ENCODE data around the gene TNPO3.

The TNPO3 gene

DNA sequence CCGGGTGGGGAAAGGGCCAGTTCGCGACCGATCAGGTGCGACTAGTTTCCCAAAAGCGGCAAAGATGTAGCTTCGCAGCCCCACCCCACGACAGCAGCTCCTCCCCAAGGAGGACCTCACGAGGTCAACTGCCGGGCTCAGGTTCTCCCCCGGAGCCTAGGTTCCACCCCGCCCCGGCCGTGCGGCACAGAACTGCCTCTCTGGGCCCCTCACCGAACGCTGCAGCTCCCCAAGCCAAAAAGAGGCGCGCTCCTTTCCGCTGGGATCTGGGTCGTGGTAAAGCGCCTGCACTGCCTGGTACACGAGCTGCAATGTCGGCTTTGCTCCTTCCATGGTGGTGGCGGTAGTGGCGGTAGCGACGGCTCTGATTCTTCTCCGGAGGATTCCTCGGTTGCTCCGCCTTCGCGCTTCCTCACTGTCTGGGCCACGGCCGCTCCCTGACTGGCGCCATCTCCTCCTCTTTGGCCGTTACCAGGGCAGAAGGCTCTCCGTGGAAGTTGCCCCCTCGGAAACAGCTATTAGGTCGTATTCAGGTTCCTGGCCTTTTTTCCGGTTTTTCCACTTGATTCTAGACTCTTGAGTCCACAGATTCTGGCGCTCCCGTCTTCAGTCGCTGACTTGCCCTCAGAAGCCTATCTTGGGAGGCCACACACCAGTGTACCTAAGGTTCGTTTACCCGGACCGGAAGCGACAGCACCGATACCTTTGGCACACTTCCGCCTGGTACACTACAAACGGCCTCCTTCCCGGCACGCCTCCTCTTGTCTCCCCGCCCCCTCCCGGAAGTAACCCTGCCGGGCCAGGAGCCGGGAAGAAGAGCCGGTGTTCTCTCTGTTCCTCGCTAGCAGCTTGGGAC is at the start of gene TNPO3:
Gene TNPO3, minus strand, starts transcription at position 674 of the 856 bp plus-strand sequence. Its CDS starts 341 bp downstream, at position 333.
- DNase-seq, result peak; percentile 89

DNA sequence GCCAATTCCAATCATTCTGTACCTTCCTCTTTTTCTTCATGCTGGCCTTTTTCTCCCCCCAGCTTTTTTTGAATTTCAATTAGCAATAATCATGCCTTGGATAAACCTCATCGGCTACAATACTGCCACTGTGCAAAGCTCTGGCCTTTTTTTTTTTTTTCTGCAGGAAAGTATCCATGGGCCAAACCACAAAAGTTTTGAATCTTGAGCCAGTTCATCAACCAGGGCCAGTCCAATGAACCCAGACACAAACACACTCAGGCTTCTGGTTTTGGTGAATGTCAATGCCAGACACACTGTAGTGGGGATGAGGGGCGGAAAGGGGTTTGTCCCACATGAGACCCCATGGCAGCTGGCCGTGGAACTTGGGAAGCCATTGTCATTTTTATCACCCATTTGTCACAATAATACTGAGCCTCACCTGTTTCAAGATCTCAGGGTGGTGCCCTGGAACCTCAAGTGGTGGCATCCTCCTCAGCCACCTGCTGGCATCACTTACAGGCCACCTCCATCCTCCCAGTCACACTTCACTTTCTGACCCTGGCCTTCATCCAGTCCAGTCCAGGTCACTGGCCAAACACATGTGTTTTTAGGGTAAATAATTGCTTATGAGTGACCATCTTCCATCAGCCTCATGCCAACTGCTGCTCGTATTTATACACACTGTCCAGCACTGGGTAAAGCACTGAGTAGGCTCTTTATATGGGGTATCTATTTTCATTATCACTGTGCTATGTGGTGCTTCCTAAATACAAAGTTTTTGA is 48.8 kb upstream of the TNPO3 start:
- DNase-seq, result no peak

DNA sequence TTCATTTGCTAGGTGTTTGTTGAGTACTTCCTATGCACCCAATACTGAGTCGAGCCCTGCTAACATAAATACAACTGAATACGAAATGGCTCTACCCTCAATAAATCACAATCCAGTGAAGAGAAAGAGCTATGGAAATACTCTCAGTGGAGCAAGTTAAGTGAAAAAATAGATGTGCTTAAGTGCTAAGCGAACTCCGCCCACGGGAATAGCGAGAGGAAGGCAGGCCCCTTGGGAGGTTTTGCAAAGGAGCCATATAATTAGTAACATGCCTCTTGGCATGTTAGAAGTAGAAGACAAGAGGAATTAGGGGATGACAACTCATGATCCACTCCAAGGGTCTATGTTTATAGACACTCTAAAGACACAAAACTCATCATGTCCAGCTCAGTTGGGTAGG is 46.8 kb upstream of the TNPO3 start:
- no peak for DNase-seq

DNA sequence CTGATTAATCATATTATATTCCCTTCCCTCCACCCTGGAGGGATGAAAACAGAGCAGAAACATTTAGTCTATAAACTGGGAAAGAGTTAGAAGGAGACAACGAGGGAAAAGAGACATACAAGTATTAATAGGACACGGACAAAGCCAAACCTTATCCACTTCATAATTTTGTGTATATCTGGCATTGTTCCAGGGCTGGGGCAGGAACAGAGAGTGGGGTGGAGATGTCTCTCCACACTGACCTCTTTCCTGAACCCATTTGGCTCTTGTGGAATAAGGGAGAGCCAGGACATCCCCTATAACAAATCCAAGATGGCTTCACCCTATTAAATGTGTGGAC is 45.9 kb upstream of the TNPO3 start:
- DNase-seq, result no peak

DNA sequence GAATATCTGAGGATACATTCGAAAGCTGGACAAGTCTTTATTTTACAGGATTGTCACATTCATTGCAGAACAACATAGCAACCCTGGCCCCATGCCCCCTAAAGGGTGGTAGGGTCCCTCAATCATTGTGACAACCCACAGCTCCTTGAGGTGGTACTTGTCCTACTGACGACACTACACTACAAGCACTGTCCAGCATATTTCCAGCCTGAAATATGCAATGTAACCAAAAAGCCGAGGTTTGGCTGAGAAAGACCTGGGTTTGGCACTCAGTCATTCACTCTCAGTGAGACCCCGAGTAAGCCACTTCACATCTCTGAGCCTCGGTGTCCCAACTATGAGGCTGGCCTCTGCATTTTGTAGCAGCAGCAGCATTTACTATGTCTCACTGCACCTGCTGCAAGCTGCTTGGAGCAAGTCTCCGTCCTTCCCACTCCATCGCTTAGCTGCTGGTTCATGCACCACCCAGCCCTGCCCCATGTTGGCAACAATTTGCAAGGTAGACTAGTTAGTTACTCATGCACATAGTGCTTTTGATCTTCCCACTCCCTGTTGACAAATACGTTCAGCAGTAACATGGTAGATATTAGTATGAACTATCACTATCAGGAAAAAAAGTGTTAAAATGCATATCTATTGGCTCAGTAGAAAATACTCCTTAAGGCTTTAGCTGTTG is 43.6 kb upstream of the TNPO3 start:
- no peak for DNase-seq

DNA sequence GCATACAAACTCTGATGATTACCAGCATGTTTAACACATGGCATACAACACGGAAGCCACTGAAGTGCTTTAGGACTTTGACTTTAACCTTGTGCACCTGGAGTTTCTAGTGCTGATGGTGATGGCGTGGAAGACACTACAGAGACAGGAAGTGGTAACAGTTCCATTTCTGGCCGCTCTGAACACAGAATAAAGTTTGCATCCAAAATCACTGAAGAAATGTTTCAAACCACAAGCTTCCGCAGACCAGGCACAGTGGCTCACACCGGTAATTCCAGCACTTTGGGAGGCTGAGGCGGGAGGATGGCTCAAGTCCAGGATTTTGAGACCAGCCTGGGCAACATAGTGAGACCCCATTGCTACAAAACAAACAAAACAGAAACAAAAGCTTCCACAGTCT is 40.3 kb upstream of the TNPO3 start:
- peak; percentile 16 for DNase-seq

DNA sequence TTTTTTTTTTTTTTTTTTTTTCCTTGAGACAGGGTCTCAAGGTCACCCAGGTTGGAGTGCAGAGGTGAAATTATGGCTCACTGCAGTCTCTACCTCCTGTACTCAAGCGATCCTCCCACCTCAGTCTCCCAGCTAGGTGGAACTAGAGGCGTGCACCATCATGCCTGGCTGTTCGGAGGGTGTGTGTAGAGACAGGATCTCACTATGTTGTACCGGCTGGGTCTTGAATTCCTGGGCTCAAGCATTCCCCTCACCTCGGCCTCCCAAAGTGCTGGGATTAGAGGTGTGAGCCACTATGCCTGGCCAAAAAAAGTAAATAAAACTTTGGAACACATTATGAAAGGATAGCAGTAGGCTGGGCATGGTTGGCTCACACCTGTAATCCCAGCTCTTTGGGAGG is 39.6 kb upstream of the TNPO3 start:
- no peak for DNase-seq

DNA sequence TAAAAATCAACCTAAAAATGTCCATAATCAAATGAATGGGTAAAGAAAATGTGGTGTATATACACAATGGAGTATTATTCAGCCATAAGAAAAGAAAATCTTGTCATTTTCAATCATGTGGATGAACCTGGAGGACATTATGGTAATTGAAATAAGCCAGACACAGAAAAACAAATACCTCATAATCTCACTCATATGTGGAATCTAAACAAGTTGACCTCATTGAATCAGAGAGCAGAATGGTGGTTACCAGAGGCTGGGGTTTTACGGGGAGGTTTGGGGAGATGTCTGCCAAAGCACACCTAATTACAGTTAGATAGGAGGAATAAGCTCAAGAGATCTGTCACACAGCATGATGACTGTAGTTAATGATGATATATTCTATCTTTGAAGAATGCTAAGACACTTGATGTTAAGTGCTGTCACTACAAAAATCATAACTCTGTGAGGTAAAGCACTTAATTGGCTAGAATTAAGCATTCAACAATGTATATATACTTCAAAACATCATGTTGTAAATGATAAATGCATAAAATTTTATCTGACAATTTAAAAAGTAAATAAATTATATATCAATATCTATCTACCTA is 39.1 kb upstream of the TNPO3 start:
- no peak for DNase-seq

DNA sequence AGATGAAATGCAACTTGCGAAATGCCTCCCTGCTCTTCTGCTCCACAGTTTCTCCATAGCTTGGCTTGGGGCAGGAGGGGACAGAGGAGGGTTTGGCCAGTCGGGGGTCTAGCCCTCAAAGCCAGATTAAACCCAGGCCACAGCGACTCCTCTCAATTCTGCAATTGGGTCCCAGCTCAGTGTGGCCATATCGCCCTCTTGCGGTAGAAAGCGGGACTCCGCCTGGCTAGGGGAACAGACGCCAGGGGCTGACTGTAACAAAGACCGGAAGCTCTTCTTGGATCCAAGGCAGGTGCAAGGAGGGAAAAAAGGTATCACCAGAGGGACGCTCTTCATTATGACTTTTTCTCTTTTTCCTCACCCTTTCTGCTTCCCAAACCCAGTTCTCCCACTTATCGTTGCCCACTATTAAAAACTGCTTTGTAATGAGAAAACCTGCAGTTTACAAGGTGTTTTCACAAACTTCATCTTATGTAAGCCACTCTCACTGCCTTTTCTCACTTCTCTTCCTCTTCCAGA is 36.6 kb upstream of the TNPO3 start:
- DNase-seq, result peak; percentile 86

DNA sequence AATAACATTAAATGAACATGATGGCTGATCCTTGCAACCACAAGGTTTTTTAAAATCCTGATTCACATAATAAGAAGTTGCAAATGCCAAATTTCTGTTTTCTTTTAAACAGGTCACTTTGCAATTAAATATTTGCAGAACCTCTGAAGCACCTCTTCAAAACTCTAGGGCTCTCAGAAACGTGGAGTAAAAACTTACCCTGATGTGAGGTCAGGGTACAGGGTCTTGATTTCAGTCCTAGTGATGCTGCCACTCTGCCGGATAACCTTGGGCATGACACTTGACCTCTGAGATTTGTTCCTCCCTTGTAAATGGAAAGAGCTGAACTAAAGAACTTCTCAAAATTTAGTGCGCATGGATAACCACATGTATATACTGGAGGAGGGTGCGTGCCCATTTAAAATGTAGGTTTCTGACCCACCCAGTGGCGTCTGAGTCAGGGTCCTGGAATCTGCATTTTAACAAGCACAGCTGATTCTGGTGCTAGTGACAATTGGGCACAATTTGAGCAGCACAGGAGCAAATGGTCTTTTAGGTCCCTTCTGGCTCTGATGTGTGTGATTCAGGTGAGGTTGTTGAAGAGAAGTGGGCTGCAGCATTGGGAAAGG is 35.5 kb upstream of the TNPO3 start:
- no peak for DNase-seq

DNA sequence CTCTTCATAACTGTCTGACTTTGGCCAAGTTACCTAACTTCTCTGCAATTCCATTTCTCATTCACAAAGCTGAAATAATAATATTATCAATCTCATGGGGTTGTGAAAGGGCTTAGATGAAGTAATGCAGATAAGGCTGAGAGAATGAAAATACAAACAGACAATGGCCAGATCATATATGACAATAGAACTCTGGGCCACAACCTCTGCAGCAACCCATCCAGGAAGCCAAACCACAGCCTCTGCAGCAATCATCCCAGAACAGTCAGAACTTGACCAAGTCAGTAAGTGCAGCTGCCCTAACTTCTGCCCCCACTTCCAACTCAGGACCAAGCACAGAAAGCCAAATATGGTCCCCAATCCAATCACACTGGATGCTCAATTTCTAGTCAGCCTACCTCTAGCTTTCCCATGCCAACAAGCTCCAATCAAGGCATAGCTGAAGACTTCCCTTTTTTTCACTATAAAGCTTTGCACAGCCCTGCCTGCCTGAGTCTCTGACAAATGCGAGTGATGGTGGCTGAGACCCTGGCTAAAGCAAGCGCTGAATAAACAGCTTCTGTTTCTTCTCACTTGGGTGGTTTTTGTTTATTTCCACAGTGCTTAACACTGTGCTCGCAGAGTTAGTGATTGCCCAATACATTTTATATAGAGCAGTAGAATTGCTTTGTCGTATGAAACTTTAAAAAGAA is 34.8 kb upstream of the TNPO3 start:
- no peak for DNase-seq

DNA sequence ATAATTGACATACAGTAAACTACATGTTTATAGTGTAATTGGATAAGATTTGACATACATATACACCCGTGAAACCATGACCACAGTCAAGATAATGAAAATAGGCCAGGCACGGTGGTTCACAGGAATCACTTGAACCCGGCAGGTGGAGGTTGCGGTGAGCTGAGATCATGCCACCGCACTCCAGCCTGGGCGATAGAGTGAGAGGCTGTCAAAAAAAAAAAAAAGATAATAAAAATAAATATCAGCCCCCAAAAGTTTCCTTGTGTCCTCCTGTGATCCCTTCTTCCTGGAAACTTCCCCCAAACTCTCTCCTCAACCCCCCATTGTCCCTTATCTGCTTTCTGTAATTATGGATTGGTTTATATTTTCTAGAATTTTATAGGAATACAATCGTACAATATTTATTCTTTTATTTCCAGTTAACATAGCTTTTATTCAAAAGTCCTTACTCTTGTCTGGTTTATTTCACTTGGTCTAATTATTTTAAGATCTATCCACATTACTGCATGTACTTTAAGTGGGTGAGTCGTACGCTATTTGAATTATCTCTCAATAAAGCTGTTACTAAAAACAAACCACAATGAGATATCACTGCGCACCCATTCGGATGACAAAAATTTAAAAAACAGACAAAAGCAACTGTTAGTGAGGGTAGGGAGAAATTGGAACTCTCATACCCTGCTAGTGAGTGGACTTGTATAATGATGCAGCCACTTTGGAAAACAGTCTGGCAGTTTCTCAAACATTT is 30.1 kb upstream of the TNPO3 start:
- no peak for DNase-seq

DNA sequence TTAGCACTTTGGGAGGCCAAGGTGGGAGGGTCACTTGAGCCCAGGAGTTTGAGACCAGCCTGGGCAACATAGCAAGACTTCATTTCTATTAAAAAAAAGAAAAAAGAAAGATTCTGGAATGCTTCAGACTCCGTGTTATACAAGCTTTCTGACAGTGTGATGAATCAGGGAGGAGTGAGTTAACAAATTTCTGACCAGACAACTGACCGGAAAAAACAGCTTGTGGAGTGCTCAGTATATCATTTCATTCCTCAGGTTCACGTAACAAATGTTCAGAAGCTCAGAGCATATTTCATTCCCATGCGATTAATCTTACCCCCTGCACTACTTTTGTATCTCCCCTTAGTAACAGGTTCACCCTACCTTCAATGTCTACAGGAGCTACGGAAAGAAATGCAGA is 28.6 kb upstream of the TNPO3 start:
- no peak for DNase-seq

DNA sequence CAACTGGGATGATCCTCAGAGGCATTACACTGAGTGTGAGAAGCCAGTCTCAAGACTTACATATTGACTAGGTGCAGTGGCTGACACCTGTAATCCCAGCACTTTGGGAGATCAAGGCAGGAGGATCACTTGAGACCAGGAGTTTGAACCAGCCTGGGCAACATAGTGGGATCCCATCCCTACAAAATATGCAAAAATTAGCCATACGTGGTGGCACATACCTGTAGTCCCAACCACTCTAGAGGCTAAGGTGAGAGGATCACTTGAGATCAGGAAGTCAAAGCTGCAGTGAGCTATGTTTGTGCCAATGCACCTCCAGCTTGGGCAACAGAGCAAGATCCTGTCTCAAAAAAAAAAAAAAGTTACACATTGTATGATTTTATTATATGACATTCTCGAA is 23.5 kb upstream of the TNPO3 start:
- DNase-seq, result no peak

DNA sequence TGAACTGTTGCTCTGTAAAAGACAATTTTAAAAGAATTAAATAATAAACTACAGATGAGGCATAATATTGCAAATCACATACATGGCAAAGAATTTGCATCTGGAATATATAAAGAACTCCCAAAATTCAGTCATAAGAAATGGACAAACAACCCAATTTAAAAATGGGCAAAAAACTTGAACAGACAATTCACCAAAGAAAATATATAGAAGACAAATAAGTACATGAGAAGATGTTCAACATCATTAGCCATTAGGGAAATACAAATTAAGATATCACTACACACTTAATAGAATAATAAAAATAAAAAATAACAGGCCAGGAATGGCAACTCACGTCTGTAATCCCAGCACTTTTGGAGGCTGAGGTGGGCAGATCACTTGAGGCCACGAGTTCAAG is 22.0 kb upstream of the TNPO3 start:
- no peak for DNase-seq

DNA sequence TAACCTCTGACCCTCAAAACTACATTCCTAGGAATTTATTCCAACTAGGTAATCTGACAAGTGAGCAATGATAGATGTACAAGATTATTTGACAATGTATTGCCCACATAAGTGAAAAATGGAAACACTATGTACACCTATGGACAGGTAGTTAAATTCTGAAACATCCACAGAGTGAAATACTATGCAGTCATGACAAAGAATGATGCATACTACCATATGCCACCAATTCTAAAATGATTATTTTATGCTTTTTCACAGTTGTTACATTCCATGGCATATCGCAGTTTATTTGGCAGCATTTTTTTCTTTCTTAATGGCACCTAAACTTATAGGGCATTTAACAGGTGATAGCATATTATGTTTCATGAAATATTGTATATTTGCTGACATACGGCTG is 20.1 kb upstream of the TNPO3 start:
- no peak for DNase-seq

DNA sequence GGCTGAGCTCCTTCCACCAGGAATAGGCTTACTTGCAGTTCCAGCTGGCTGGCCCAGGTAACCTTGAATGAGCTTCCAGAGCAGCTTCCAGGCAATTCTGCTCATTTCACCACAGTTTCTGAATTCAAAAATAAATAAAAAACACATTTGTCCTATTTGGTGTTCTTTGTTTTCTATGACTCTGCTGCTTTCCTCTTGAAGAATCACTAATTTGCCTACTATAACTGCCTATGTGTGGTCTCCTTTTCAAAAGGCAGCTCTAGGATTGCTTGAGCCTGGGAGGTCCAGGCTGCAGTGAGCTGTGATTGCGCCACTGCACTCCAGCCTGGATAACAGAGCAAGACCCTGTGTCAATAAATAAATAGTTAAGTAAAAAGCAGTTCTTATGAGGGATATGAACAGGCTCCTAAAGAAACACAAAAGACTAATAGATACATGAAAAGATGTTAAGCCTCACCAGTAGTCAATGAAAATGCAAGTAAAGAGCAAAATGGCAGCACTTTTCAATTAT is 19.5 kb upstream of the TNPO3 start:
- DNase-seq, result no peak

DNA sequence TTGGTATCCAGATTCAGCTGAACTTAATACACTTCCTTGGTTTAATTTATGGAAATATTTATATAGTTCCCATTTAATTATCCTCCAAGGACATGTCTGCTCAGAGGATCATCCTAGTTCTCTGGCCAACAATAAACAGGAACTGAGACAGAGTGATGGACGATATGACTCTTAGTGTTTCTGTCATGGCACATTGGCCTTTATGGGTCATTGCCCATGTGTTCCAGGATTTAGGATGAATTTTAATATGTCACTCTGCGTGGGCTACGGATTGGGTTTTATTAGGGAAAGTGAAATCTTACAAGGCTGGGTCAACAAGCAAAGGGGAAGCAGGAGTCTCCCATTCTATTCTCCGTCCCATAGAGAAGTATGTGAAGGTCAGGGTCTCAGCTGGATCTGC is 18.8 kb upstream of the TNPO3 start:
- no peak for DNase-seq

DNA sequence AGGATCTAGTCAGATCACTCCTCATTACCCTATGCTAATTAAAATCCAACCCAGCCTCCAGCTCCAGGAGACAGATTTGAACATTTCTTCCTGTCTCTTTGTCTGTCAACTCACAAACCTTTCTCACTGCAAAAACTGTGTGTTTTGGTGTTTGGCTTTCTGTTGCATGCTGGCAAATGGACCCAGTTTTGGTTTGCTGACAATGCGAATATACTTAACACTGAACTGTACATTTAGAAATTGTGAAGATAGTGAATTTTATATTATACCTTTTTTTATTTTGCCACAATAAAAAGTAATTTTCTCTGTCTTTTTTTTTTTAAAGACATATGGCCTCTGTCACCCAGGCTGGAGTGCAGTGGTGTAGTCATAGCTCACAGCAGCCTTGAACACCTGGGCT is 18.3 kb upstream of the TNPO3 start:
- no peak for DNase-seq

DNA sequence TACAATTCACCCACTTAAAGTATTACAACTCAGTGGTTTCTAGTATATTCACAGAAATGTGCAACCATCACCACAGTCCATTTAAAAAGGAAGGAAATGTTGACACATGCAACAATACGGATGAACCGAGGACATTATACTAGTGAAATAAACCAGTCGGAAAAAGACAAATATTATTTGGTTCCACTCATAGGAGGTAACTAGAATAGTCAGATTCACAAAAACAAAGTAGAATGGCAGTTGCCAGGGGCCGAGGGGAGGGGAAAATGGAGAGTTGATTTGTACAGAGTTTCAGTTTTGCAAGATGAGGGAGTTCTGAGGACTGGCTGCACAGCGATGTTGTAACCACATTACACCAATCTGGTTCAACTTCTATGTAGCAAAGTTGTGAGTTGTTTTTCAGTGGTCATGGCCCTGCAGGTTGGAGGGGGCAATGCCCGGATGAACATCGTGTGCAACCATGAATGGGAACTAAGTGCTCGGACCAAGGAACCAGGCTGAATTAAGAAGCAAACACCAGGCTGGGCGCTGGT is 17.6 kb upstream of the TNPO3 start:
- no peak for DNase-seq

DNA sequence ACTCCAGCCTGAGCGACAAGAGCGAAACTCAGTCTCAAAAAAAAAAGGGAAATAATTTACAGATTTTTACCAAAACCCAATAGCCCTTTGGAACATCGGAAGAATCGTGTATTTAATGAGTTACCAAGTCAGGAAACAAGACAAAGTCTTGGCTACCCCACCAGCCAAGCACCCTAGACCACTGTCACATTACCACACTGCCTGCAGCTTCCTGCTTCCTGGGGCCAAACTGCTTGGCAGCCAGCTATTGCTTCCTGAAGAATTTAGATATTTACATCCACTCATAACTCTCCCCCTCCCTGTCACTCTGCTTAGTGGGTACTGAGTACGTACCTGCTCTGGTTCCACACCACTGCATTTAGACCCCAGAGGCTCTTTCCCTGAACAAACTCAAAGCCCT is 14.1 kb upstream of the TNPO3 start:
- no peak for DNase-seq

Measured in activated gamma-delta T cell treated with Interleukin-2 at 50 U/mL for 16 hours (primary cell).